H1 (cell line): ENCODE results near the gene EHBP1. TPM values are rescaled to one million over a fixed set of nuclear protein-coding genes. Genes with fewer than 3 reads are reported as not detected.

Experiments used
- FOSL1 ChIP-seq: IDR thresholded peaks from 2 replicates; pipeline ENCODE4 v1.6.1; 2011; ENCODE audit warnings: mild to moderate bottlenecking, low read depth, low read length, moderate library complexity; ENCODE audit not compliant: insufficient read depth
- HDAC2 ChIP-seq, 2 experiments: fragments of 300-600 bp in 1 of 2; sonication (generic) in 1 of 2; IDR thresholded peaks; 2 replicates each; pipeline ENCODE4 v1.6.1; 2011 to 2012; ENCODE audit warnings: low read depth in 2 of 2, low read length in 2 of 2, mild to moderate bottlenecking in 2 of 2, moderate library complexity in 2 of 2, borderline replicate concordance in 1 of 2, inconsistent platforms in 1 of 2
- PHF8 ChIP-seq: fragments of 200-600 bp; sonication (generic); conservative IDR thresholded peaks from 2 replicates; pipeline ENCODE4 v1.7.1; 2012; ENCODE audit warnings: low read depth, mild to moderate bottlenecking, inconsistent platforms, low read length, moderate library complexity
- RNF2 ChIP-seq: fragments of 200-900, 300-1000 bp; sonication (generic); IDR thresholded peaks from 2 replicates; pipeline ENCODE4 v1.7.1; 2016; ENCODE audit warnings: borderline replicate concordance, low read depth, mild to moderate bottlenecking, antibody characterized with exemption, low read length; ENCODE audit not compliant: poor library complexity, severe bottlenecking; ENCODE audit errors: missing control alignments
- SAP30 ChIP-seq: fragments of 300-600 bp; sonication (generic); IDR thresholded peaks from 2 replicates; pipeline ENCODE4 v1.7.1; 2012; ENCODE audit warnings: low read length, moderate library complexity, mild to moderate bottlenecking, inconsistent platforms; ENCODE audit not compliant: insufficient read depth, insufficient replicate concordance
- polyA plus RNA-seq, 7 experiments: library from polyadenylated mRNA; depleted of rRNA in 3 of 7; stranded (reverse) in 5 of 7; unstranded in 2 of 7; fragments of >200 nt in 5 of 7; fragments of 200-250 nt in 2 of 7; gene quantifications; 1 replicate in 5 of 7; 2 replicates in 1 of 7; 4 replicates in 1 of 7; pipeline versions ENCODE4 v1.2.1 to v1.2.3, GENCODE V29; 2011 to 2013; ENCODE audit warnings: missing spikeins in 2 of 7, mixed read lengths in 2 of 7
- total RNA-seq: library from RNA; stranded (reverse); fragmentation: NEBNext Ultra II Directional; extraction: Animal tissue kit (Norgen Biotek cat#: 25700); gene quantifications from 2 replicates; pipeline ENCODE4 v1.2.1, GENCODE V29; 2021

Gene EHBP1
- total and polyA plus RNA-seq, 2 of the 8 experiments (the other 6 are each of a cell fraction or from before 2014, with no cell fraction given): 12.0 to 64.1 TPM

DNA sequence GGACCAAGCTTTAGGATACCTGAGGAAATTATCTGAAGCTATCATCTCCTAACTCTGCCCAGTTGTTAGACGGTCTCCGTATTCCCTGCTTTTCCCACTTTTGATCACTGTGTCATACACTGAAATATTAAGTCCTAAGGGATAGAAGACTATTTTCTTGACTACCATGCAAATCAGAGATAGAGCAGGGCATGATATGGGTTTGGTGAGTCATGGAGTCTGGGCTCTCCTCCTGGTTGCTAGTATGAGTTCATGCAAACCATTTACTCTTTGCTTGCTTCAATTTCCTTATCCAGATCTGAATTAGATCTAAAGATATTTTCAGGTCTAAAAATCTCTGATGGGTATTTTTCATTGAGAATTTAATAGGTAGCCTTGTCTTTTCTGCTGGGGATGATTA lies 55.0 kb downstream of the EHBP1 start (continued):
- TF ChIP-seq HDAC2 (IDR thresholded peaks at IDR 0.05; ENCODE audit: borderline replicate concordance in 1 of 2, low read depth in 2 of 2, low read length in 2 of 2) (no peak), FOSL1 (no peak), RNF2 (no peak), PHF8 (no peak), SAP30 (no peak)
- TF ChIP-seq, all 59 proteins: peak for 0
